Pons (tissue), 1 donor: ENCODE measurements around the gene KSR2.

ENCODE experiments used
- DNase-seq: peaks from one replicate; pipeline ENCODE4 v3.0.0-alpha.2; 2016; ENCODE audit warnings: low spot score

Gene KSR2

DNA sequence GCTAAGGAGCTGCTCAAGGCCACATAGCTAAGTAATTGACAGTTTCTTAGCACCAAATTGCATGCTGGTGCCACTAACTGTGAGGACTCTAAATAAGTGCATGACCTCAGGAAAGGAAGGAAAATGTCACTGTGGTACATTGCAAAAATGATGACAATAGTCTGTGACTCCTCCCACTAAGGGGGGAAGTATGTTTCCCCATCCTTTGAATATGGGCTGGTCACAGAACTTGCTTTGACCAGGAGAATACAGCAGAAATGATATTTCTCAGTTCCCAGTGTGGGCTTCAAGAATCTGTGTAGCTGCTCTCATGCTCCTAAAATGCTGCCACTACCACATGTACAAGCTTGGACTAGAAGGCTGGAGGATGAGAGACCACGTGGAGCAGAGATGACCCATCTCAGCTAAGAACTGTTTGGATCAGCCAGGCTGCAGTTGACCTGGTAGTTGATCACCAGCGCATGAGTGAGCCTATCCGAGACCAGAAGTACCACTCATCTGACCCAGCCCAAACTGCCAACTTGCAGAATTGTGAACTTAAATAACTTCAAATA lies 565.1 kb downstream of the KSR2 start:
- no peak for DNase-seq
